Measurements from ENCODE around the gene CCDC148.

DNA sequence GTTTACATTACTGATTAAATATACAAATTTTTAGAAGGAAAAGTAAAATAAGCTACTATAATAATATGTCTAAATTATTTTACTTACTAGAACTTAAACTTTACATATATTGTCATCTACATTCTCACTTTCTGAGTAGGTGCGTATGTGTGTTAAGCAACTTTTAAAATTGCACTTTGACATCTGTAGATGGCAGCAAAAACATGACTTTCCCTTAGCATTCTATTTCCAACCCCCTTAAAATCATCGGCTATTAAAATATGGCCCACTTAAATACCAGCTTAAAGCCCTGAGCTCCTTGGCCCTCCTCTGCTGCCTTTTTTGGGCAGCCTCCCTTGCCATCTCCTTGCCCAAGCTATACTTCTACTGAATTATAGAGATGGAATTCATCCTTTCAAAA is 276.9 kb downstream of the CCDC148 start:
- TF ChIP-seq EZH2 (IDR thresholded peaks at IDR 0.05): no peak
- no peak for TF ChIP-seq FOXP2 (optimal IDR thresholded peaks at IDR 0.05; ENCODE audit: control extremely low read depth, extremely low read length, insufficient read depth)
